HCT116 (cell line): ENCODE results near the gene HERPUD1.

Experiments used
- CTCF ChIP-seq, 3 experiments: fragments of 200-600 bp in 1 of 3; sonication (generic) in 1 of 3; IDR thresholded peaks in 2 of 3; conservative IDR thresholded peaks in 1 of 3; 2 replicates each; pipeline ENCODE4 v1.5.1; 2012 to 2017; ENCODE audit warnings: low read depth in 2 of 3, low read length in 2 of 3, antibody characterized with exemption in 1 of 3, borderline replicate concordance in 1 of 3, control low read depth in 1 of 3, mild to moderate bottlenecking in 1 of 3, mixed read lengths in 1 of 3, mixed run types in 1 of 3, moderate library complexity in 1 of 3; ENCODE audit not compliant: insufficient read depth in 1 of 3
- EZH2 ChIP-seq: fragments of 200-600 bp; sonication (generic); IDR thresholded peaks from 2 replicates; pipeline ENCODE4 v1.6.1; 2017; ENCODE audit warnings: antibody characterized with exemption, mixed run types
- MAX ChIP-seq: IDR thresholded peaks from 2 replicates; pipeline ENCODE4 v1.6.1; 2012
- POLR2A ChIP-seq: IDR thresholded peaks from 2 replicates; pipeline ENCODE4 v1.7.0; 2011; ENCODE audit warnings: borderline replicate concordance; ENCODE audit not compliant: insufficient read depth, insufficient read length; ENCODE audit errors: extremely low read depth
- POLR2AphosphoS5 ChIP-seq: IDR thresholded peaks from 2 replicates; pipeline ENCODE4 v1.6.1; 2011; ENCODE audit warnings: mild to moderate bottlenecking, low read depth, low read length, moderate library complexity
- SIN3A ChIP-seq: IDR thresholded peaks from 2 replicates; pipeline ENCODE4 v1.6.1; 2012; ENCODE audit warnings: low read depth
- ZBTB33 ChIP-seq: IDR thresholded peaks from 2 replicates; pipeline ENCODE4 v1.6.1; 2011; ENCODE audit warnings: mild to moderate bottlenecking, low read length, moderate library complexity; ENCODE audit not compliant: insufficient replicate concordance; ENCODE audit errors: extremely low read depth

- TF ChIP-seq MAX (no peak), CTCF (IDR thresholded peaks at IDR 0.05 in 2 of 3, conservative IDR thresholded peaks at IDR 0.05 in 1 of 3; ENCODE audit: borderline replicate concordance in 1 of 3, insufficient read depth in 1 of 3, low read depth in 2 of 3, low read length in 2 of 3) (no peak), EZH2 (no peak), ZBTB33 (no peak), POLR2A (no peak), POLR2AphosphoS5 (no peak), SIN3A (no peak)
These were observed 3.3 kb downstream of the HERPUD1 start for GRCh38 chr16:56935201-56935600.
